ENCODE data around the gene RCAN1. TPM values are rescaled to one million over a fixed set of nuclear protein-coding genes. Genes with fewer than 3 reads are reported as not detected.

The RCAN1 gene
- total RNA-seq, 1 experiment from 2014 or later = 13.5 TPM

DNA sequence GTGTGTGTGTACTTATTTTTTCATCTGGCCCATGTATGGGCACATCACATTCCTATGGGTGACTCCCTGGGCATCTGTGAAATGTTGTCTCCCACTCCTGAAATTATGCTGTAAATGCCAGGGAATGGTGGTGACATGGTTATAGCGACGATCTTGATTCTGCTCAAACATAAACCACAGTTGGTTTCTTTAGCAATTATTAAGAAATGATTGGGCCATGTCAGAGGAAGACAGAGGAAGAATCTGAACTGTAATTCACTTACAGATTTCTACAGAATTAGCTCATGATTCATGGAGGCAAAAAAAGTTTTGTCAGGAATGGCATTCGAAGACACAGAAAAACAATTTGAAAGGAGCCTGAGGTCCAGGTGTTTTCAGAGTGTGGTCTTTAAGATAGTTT is 77.1 kb downstream of the RCAN1 start:
- ChIA-PET CTCF (no interaction called here), POLR2A (no interaction called here)
- DNase-seq (ENCODE audit: low read depth, low spot score) = no peak
- Histone ChIP-seq H3K4me3 (ENCODE audit: low read depth in 2 of 2, low read length in 2 of 2) (no peak overlapping the region), H3K27me3 (ENCODE audit: control insufficient read depth, insufficient read depth, low read length) (no peaks in the 10 kb centered on the region), H3K4me1 (ENCODE audit: control insufficient read depth, insufficient read depth, low read length) (no peaks in the 10 kb centered on the region), H3K9me3 (ENCODE audit: control insufficient read depth, insufficient read depth, low read depth, low read length) (no peaks in the 10 kb centered on the region), H3K27ac (ENCODE audit: low read length) (no peak overlapping the region), H3K36me3 (ENCODE audit: control insufficient read depth, insufficient read depth, low read length) (no peaks in the 10 kb centered on the region)
- intact Hi-C loops (cut with micrococcal nuclease; ENCODE audit: unreplicated experiment) (no loop called here), in situ Hi-C loops (cut with HindIII; ENCODE audit: low pct_unique_long_range_greater_than_20kb, low sequenced_read_pairs) (no loop called here)
- TF ChIP-seq SIN3A (IDR thresholded peaks at IDR 0.05; ENCODE audit: borderline replicate concordance, insufficient read depth, low read depth, low read length) = no peak
- TF ChIP-seq REST (IDR thresholded peaks at IDR 0.05; ENCODE audit: insufficient read depth in 1 of 2, low read depth in 2 of 2, low read length in 1 of 2) = no peak
- TF ChIP-seq, protein P1, sequence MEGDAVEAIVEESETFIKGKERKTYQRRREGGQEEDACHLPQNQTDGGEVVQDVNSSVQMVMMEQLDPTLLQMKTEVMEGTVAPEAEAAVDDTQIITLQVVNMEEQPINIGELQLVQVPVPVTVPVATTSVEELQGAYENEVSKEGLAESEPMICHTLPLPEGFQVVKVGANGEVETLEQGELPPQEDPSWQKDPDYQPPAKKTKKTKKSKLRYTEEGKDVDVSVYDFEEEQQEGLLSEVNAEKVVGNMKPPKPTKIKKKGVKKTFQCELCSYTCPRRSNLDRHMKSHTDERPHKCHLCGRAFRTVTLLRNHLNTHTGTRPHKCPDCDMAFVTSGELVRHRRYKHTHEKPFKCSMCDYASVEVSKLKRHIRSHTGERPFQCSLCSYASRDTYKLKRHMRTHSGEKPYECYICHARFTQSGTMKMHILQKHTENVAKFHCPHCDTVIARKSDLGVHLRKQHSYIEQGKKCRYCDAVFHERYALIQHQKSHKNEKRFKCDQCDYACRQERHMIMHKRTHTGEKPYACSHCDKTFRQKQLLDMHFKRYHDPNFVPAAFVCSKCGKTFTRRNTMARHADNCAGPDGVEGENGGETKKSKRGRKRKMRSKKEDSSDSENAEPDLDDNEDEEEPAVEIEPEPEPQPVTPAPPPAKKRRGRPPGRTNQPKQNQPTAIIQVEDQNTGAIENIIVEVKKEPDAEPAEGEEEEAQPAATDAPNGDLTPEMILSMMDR (IDR thresholded peaks at IDR 0.05) = no peak
- no peak for TF ChIP-seq TCF7L2 (IDR thresholded peaks at IDR 0.05; ENCODE audit: low read depth, low read length)
- no peak for TF ChIP-seq POLR2AphosphoS5 (IDR thresholded peaks at IDR 0.05; ENCODE audit: low read depth, low read length)
- ATAC-seq = no peak
- no TSS peak for BruUV-seq (replicated peaks)

- in situ Hi-C loops (cut with HindIII; ENCODE audit: low pct_unique_long_range_greater_than_20kb, low sequenced_read_pairs) = no loop called here
- ChIA-PET CTCF (no interaction called here), POLR2A (no interaction called here)
- H3K27ac ChIP-seq (ENCODE audit: low read length) = no peak overlapping the region
- H3K4me3 ChIP-seq (ENCODE audit: low read depth in 2 of 2, low read length in 2 of 2) = no peak overlapping the region
- BruUV-seq (replicated peaks) = no TSS peak
- no peaks in the 10 kb centered on the region for H3K27me3 ChIP-seq (ENCODE audit: control insufficient read depth, insufficient read depth, low read length)
- ATAC-seq (no peak), DNase-seq (ENCODE audit: low read depth, low spot score) (no peak)
- intact Hi-C loops (cut with micrococcal nuclease; ENCODE audit: unreplicated experiment) = no loop called here
- TF ChIP-seq SIN3A (IDR thresholded peaks at IDR 0.05; ENCODE audit: borderline replicate concordance, insufficient read depth, low read depth, low read length) = no peak
- H3K4me1 ChIP-seq (ENCODE audit: control insufficient read depth, insufficient read depth, low read length) = no peaks in the 10 kb centered on the region
- H3K9me3 ChIP-seq (ENCODE audit: control insufficient read depth, insufficient read depth, low read depth, low read length) = no peaks in the 10 kb centered on the region
- H3K36me3 ChIP-seq (ENCODE audit: control insufficient read depth, insufficient read depth, low read length) = no peaks in the 10 kb centered on the region
Observed at GRCh38 chr21:34536820-34537219, 78.1 kb downstream of the RCAN1 start.

- no peak overlapping the region for H3K27ac ChIP-seq (ENCODE audit: low read length)
- intact Hi-C loops (cut with micrococcal nuclease; ENCODE audit: unreplicated experiment) (no loop called here), in situ Hi-C loops (cut with HindIII; ENCODE audit: low pct_unique_long_range_greater_than_20kb, low sequenced_read_pairs) (no loop called here)
- H3K4me1 ChIP-seq (ENCODE audit: control insufficient read depth, insufficient read depth, low read length) = no peaks in the 10 kb centered on the region
- H3K9me3 ChIP-seq (ENCODE audit: control insufficient read depth, insufficient read depth, low read depth, low read length) = no peaks in the 10 kb centered on the region
- ChIA-PET POLR2A (no interaction called here), CTCF (no interaction called here)
- H3K4me3 ChIP-seq (ENCODE audit: low read depth in 2 of 2, low read length in 2 of 2) = no peak overlapping the region
- no peaks in the 10 kb centered on the region for H3K27me3 ChIP-seq (ENCODE audit: control insufficient read depth, insufficient read depth, low read length)
- no TSS peak for BruUV-seq (replicated peaks)
- DNase-seq (ENCODE audit: low read depth, low spot score) = no peak
- no peak for ATAC-seq
- TF ChIP-seq TCF7L2 (IDR thresholded peaks at IDR 0.05; ENCODE audit: low read depth, low read length) = no peak
- no peaks in the 10 kb centered on the region for H3K36me3 ChIP-seq (ENCODE audit: control insufficient read depth, insufficient read depth, low read length)
Observed at GRCh38 chr21:34536311-34536710, 78.6 kb downstream of the RCAN1 start.
